IPS DF 6.9 (cell line): ENCODE measurements around the gene FAM110D.

Source experiments
- DNase-seq: peaks from one replicate; pipeline ENCODE4 v3.0.0-alpha.2; 2013; ENCODE audit warnings: low read depth, low spot score
- H3K27ac ChIP-seq: one replicate; pipeline ENCODE4 v1.5.1; 2013; ENCODE audit warnings: low read length, control low read depth
- H3K27me3 ChIP-seq: 2 replicates; pipeline ENCODE4 v1.6.1; 2013; ENCODE audit warnings: mild to moderate bottlenecking, low read length; ENCODE audit not compliant: control insufficient read depth, insufficient read depth
- H3K36me3 ChIP-seq: 2 replicates; pipeline ENCODE4 v1.6.1; 2013; ENCODE audit warnings: low read length; ENCODE audit not compliant: control insufficient read depth, insufficient read depth
- H3K4me1 ChIP-seq: 2 replicates; pipeline ENCODE4 v1.6.1; 2013; ENCODE audit warnings: low read length; ENCODE audit not compliant: control insufficient read depth, insufficient read depth
- H3K4me3 ChIP-seq: 2 replicates; pipeline ENCODE4 v1.5.1; 2013; ENCODE audit warnings: mild to moderate bottlenecking, low read length
- H3K9me3 ChIP-seq: 2 replicates; pipeline ENCODE4 v1.6.1; 2013; ENCODE audit warnings: low read length, inconsistent platforms; ENCODE audit not compliant: control insufficient read depth, insufficient read depth
- WGBS: extraction: QIAGEN DNeasy Blood & Tissue Kit; methylation state at CpG from one replicate; pipeline ENCODE4 v1.1.7; 2013; ENCODE audit warnings: mixed read lengths, missing lambda C conversion rate; ENCODE audit not compliant: insufficient read length, insufficient coverage; 5-methylcytosine and 5-hydroxymethylcytosine counted together

The FAM110D gene

GRCh38 chr1:26156285-26157038, 2.4 kb upstream of the FAM110D start:
- Histone ChIP-seq H3K9me3 (no peaks in the 10 kb centered on the region), H3K4me3 (no peak overlapping the region), H3K27me3 (peaks cover 32% of the 10 kb centered on the region), H3K4me1 (peaks cover 13% of the 10 kb centered on the region), H3K36me3 (no peaks in the 10 kb centered on the region), H3K27ac (no peak overlapping the region)
- DNase-seq: no peak
- no CpG with 5 or more reads among the region's 12 CpGs for WGBS

GRCh38 chr1:26158271-26158907, 490 bp upstream of the FAM110D start:
- no peak for DNase-seq
- no peak overlapping the region for H3K4me3 ChIP-seq
- peaks cover 13% of the 10 kb centered on the region for H3K4me1 ChIP-seq
- H3K36me3 ChIP-seq: no peaks in the 10 kb centered on the region
- WGBS: no CpG with 5 or more reads among the region's 5 CpGs
- no peaks in the 10 kb centered on the region for H3K9me3 ChIP-seq
- no peak overlapping the region for H3K27ac ChIP-seq
- peaks cover 43% of the 10 kb centered on the region for H3K27me3 ChIP-seq

- no peaks in the 10 kb centered on the region for H3K9me3 ChIP-seq
- H3K27me3 ChIP-seq: peaks cover 42% of the 10 kb centered on the region
- H3K4me3 ChIP-seq: no peak overlapping the region
- H3K36me3 ChIP-seq: no peaks in the 10 kb centered on the region
- WGBS: no CpG with 5 or more reads among the region's 4 CpGs
- peaks cover 13% of the 10 kb centered on the region for H3K4me1 ChIP-seq
- DNase-seq: no peak
- no peak overlapping the region for H3K27ac ChIP-seq
Measured at GRCh38 chr1:26159743-26160039, 812 bp downstream of the FAM110D start.

GRCh38 chr1:26160527-26161414, 1.9 kb downstream of the FAM110D start:
- Histone ChIP-seq H3K27ac (no peak overlapping the region), H3K36me3 (no peaks in the 10 kb centered on the region), H3K9me3 (no peaks in the 10 kb centered on the region), H3K4me3 (peak overlapping the region; percentile 38; the same call in 1 of the 2 replicates), H3K27me3 (peaks cover 35% of the 10 kb centered on the region), H3K4me1 (peaks cover 11% of the 10 kb centered on the region)
- no CpG with 5 or more reads among the region's 18 CpGs for WGBS
- DNase-seq: no peak

- Histone ChIP-seq H3K4me3 (peak overlapping the region; percentile 38; the same call in 1 of the 2 replicates), H3K27ac (no peak overlapping the region), H3K27me3 (peaks cover 26% of the 10 kb centered on the region), H3K36me3 (no peaks in the 10 kb centered on the region), H3K4me1 (peaks cover 10% of the 10 kb centered on the region), H3K9me3 (no peaks in the 10 kb centered on the region)
- no peak for DNase-seq
- no CpG with 5 or more reads among the region's 98 CpGs for WGBS
Measured at GRCh38 chr1:26161415-26162219, 2.7 kb downstream of the FAM110D start.

GRCh38 chr1:26162220-26162709, 3.4 kb downstream of the FAM110D start:
- Histone ChIP-seq H3K4me1 (peaks cover 10% of the 10 kb centered on the region), H3K27ac (no peak overlapping the region), H3K9me3 (no peaks in the 10 kb centered on the region), H3K4me3 (peak overlapping the region; percentile 38; the same call in 1 of the 2 replicates), H3K27me3 (peaks cover 24% of the 10 kb centered on the region), H3K36me3 (no peaks in the 10 kb centered on the region)
- DNase-seq: no peak
- WGBS: no CpG with 5 or more reads among the region's 21 CpGs

- Histone ChIP-seq H3K36me3 (no peaks in the 10 kb centered on the region), H3K4me1 (peaks cover 10% of the 10 kb centered on the region), H3K4me3 (no peak overlapping the region), H3K9me3 (no peaks in the 10 kb centered on the region), H3K27me3 (peaks cover 24% of the 10 kb centered on the region), H3K27ac (no peak overlapping the region)
- no peak for DNase-seq
- no CpG with 5 or more reads among the region's 9 CpGs for WGBS
Measured at GRCh38 chr1:26163684-26164035, 4.8 kb downstream of the FAM110D start.

GRCh38 chr1:26164036-26164860, 5.4 kb downstream of the FAM110D start:
- whole genome bisulfite sequencing: no CpG with 5 or more reads among the region's 72 CpGs
- H3K27ac ChIP-seq: no peak overlapping the region
- peaks cover 8% of the 10 kb centered on the region for H3K4me1 ChIP-seq
- H3K4me3 ChIP-seq: peak overlapping the region; percentile 27; the same call in 1 of the 2 replicates
- DNase-seq: no peak
- peaks cover 24% of the 10 kb centered on the region for H3K27me3 ChIP-seq
- no peaks in the 10 kb centered on the region for H3K9me3 ChIP-seq
- no peaks in the 10 kb centered on the region for H3K36me3 ChIP-seq
